GM19023 (cell line): ENCODE results near the gene IZUMO2.
"Not testable (repeated sequence)": the region's sequence is repeated elsewhere in the genome, so short reads cannot be mapped to it uniquely, and the experiment has no call there.

Experiments used
- ATAC-seq: cut with Tn5 transposase; IDR thresholded peaks from one replicate; pipeline ENCODE4 v1.9.1; 2021; ENCODE audit warnings: mild to moderate bottlenecking, moderate library complexity; ENCODE audit not compliant: unreplicated experiment

The IZUMO2 gene

DNA sequence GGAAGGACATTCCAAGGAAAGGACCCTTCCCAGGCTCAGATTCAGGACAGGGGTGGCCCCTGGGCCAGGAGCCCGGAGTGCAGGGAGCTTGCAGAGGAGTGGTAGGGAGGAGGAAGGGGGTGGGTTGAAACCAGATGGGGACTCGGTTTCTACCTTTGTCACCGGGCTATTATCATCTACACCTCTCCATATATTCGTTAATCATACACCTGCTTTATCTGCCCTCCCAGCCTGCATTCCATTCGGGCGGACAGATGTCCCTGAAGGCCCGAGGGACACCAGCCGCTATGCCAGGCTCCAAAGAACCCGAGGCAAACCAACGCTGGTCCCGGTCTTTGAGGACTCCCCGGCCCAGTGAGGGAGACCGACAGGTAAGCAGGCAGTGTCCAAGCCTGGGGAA is 24.9 kb upstream of the IZUMO2 start:
- ATAC-seq, result no peak

DNA sequence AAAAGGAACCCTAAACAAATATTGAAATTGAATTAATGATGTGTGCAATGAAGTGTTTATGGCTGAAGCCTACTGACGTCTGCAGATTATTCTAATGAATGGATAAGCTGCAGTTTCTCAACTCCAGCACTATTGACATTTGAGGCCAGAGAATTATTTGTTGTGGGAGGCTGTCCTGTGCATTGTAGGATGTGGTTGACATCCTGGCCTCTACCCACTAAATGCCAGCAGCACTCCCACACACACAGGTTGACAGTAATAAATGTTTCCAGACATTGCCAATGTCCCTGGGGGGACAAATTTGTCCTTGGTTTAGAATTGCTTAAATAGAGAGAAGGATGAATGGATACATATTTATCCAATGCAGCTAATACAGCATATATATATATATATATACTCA is 21.1 kb upstream of the IZUMO2 start:
- no peak for ATAC-seq

DNA sequence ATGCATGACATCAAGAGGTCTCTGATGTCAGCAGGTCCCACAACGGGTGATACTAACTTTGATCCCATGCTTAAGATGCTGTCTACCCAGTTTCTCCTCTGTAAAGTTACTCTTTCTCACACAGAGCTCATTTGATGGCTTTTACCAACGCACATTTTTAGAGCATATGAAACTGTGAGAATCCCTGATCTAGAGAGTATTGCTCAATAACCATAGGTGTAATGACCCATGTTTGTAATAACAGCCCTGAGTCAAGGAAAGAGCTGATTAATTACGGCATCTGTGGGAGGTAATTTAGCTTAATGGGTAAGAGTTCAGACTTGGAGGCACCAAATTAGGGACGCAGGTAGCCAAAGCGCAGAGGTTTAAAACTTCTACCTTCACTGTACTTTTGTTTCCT is 18.0 kb upstream of the IZUMO2 start:
- no peak for ATAC-seq

DNA sequence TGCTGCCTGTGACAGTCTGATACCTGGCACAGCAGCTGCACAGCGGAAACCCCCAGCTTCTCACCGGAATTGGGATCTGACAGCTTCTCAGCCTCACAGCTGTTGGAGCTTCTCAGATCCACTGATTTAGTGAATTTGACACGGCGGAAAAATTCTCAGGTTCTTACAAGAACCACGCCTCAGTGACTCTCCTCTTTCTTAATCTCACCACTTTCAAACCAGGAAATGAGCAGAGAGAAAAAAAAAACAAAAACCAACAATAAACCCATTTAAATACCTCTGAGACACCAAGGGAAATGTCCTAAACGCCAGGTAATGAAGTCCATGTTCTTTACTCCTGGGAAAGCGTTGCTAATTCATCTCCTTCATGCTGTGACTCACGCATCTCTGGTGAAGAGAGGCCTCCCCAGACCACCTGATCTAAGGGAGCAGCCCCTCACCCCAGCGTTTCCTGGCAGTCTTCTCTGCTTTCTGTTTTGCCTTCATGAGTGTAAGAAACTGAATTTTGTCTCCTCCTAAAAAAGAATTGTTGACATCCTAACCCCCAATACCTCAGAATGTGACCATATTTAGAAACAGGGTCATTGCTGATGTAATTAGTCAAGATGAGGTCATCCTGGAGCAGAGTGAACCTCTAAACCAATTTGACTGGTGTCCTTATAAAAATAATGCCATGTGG is 15.9 kb upstream of the IZUMO2 start:
- no peak for ATAC-seq

DNA sequence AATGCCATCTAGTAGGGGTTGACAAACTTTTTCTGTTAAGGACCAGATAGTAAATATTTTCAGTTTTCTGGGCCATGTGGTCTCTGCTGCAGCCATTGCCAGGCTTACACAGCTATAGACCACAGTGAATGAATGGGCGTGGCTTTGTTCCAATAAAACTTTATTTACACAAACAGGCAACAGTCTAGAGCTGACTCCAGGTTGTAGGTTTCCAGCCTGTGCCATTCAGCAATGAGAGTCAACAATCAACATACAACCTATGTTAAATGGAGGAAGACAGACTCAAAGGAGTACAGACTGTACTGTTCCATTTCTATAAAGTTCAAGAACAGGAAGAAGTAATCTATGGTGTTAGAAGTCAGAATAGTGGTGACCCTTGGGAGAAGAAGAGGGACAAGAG is 15.2 kb upstream of the IZUMO2 start:
- no peak for ATAC-seq

DNA sequence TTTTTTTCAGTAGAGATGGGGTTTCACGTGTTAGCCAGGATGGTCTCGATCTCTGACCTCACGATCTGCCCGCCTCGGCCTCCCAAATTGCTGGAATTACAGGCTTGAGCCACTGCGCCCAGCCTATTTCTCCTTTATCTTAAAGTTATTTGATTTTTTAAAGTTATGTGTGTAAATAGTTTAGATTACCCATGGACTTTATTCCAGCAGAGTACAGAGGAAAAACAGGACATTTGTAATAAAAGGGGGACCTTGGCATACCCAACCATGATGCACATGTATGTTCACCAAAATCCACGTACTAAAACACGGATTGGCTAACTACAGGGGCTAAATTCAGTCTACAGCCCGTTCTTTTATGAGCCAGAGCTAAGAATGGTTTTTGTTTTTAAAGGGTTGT is 13.7 kb upstream of the IZUMO2 start:
- ATAC-seq, result no peak

DNA sequence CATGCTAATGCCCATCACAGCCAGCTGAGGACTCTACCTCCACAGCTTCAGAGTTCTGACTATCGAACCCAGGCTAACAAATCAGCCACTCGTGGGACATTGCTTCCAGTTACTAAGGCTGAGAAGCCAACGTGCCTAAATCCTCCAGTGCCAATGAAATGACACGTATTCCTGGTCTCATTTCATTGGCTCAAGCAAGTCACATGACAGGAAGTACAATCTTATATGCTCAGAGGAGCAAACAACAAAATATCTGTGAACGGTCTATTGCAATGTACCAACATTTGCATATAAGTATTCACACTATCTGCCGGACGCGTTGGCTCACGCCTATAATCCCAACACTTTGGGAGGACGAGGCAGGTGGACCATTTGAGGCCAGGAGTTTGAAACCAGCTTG is 12.8 kb upstream of the IZUMO2 start:
- no peak for ATAC-seq

DNA sequence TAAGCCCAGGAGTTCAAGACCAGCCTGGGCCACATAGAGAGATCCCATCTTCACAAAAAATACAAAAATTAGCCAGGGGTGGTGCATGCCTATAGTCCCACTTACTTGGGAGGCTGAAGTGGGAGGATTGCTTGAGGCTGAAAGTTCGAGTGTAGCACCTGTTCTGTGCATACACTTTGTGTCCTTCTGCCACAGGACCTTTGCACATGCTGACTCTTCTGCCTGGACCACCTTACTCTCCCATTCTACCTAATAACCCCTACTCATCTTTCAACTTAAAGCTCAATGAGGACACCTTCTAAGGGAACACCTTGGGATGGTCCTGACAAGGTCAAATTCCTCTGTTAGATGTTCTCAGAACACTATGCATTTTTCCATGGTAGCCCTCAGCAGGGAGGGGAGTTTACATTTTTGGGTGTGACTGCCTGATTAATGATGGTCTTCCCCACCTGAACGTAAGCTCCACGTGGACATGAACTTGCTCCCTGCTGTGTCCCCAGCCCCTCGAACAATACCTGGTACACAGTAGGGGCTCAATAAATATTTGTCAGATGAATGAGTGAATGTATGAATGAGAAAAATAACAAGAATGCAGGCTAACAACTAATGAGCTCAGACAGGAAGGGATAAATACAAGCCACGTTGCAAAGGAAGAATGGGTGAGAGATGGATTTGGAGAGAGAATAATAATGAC is 11.2 kb upstream of the IZUMO2 start:
- no peak for ATAC-seq

DNA sequence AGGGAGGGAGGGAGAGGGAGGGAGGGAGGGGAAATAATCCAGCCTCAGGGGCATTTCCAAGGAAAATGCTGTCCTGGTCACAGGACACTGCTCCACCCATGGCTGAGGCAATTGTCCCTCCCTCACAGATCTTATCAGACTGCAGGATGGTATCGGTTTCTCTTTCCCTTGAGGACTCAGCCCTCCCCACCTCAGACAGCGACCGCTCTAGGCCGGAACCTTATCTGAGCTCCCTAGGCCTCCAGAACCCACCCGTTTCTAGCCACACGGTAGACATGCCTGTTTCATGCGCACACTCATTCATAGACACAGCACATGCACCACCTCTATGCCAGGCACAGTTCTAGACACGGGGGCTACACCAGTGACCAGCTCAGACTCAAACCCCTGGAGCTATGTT is 10.0 kb upstream of the IZUMO2 start:
- no peak for ATAC-seq

DNA sequence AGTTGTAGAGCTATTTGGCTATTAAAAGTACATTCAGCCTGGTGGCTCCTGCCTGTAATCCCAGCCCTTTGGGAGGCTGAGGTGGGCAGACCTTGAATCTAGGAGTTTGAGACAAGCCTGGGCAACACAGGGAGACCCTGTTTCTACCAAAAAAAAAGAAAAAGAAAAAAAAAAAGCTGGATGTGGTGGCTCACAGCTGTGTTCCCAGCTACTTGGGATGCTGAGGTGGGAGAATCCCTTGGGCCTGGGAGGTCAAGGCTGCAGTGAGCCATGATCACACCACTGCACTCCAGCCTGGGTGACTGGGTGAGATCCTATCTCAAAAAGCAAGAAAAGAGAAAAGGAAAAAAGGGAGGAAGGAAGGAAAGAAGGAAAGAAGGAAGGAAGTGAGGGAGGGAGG is 9.6 kb upstream of the IZUMO2 start:
- ATAC-seq, result no peak

DNA sequence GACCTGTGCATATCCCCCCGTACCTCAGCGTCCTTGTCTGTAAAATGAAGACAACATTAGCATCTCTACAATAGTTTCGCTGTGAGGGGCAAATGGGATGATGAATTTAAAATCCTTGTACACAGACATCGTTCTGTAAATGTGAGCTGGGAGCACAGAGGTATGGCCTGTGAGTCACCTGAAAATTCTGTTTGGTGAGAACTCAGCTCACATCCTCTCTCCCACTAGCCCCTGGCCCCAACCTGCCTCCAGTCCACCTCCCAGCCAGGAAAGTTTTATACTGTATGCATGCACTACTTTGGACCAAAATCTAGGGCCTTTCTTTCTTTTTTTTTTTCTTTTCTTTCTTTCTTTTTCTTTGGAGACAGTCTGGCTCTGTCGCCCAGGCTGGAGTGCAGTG is 8.7 kb upstream of the IZUMO2 start:
- no peak for ATAC-seq

DNA sequence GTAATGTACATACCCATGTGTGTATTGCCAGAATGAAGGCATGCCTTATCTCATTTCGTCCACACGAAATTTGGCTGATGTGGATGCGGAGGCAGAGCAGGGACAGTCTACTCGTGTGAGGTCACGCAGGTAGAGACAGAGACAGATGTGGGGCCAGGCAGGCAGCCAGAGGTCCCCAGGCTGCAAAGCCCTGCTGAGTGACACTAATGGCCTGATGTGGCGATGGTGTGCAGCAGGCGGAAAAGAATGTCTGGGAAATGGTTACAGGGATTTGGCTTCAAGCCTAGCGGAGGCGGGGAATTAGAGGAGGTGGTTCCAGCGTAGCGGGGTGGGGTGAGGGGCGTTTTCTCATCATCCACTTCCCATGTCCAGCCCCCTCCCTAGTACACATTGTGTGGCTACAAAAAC is 4.2 kb upstream of the IZUMO2 start:
- no peak for ATAC-seq

DNA sequence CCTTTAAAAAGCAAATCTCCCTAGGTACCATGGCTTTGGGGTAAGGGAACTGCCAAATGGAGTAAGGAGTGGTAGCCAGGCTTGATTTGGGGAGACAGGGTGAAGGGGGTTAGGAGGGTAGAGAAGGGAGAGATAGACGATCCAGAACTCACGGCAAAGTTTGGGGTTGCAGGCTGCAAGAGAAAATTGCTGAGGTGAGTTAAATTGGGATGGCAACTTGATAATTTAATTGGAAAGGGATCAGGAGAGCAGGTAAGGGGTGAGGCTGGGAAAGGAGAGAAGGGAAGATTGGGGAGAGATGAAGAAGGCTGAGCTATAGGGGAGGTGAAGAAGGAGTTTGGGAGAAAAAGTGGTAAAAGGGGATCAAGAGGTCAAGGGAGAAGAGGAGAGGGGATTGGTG is 4.0 kb downstream of the IZUMO2 start:
- no peak for ATAC-seq

DNA sequence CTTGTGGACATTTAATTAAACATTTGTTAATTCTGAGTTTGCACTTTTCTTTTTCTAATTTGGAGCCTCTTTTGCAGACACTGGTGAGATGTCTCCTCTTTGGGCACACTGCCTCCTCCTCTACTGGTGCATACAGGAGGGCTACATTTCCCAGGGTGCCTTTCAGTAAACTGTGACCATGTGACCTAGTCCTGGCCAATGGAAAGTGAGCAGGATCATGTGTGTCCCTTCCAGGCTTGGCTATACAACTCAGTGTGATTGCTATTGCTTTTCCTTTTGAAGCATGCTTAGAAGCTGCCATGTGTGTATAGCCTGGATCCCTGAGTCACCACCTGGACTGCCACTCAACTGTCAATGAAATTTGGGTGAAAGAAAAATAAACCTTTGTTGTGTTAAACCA is 4.5 kb downstream of the IZUMO2 start:
- no peak for ATAC-seq

DNA sequence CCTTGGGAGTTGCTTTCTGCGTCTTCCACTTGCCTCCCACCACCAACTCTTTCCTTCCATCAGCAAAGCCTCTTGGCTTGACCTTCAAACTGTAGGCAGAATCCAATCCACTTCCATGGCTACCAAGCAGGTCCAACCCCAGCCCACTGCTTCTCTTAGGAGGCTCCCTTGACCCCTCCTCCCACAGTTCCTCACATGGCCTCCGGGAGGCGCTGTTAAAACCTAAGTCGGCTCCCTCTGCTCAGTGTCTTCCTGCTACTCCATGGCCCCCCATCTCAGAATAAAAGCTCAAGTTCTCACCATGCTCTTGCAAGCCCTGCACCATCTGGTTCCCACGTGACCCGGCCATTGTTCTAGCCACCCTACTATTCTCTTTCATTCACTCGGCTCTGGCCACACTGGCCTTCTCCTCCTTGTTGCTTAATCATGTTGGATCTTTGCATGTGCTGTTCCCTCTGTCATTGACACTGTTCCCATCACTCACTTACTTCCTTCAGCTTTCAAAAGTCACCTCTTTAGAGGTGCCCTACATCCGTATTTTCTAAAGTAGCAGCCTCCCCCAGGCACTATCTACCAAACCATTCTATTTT is 7.5 kb downstream of the IZUMO2 start:
- ATAC-seq, result no peak

DNA sequence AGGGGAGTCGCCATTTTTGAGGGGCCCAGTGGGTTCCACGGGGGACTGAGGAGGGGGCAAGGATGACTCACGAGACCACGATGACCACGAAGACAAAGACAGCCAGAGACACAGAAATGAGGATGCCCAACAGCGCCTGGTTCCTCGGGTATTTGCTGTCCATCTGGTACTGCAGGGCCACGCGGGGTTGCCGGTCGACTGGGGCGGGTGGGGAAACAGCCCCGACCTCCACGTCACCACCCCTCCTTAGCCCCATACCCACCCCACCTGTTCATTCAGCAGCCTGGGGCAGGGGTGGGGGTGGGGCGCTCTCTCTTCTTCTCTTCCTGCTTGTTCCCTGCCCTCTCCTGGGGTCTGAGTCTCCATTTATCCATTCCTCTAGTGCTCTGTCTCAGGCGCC is 8.6 kb downstream of the IZUMO2 start:
- no peak for ATAC-seq

DNA sequence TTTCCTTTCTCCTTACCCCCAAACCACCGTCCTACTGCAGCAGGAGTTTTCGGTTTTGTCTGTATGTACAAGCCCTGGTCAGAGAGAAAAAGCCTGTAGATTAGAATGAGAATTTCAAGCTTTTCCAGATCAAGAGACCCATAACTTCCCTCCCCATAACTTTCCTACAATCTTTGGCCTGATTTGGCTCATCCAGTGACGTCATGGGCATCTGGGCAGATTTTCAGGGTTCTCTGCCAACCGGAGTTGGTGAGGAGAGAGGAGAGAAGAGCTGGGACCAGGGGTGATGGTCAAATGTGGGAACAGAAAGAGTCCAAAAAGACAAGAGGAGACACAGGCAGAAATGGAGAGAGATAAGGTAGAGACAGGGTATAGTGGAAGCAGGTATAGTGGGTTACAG is 10.5 kb downstream of the IZUMO2 start:
- no peak for ATAC-seq

DNA sequence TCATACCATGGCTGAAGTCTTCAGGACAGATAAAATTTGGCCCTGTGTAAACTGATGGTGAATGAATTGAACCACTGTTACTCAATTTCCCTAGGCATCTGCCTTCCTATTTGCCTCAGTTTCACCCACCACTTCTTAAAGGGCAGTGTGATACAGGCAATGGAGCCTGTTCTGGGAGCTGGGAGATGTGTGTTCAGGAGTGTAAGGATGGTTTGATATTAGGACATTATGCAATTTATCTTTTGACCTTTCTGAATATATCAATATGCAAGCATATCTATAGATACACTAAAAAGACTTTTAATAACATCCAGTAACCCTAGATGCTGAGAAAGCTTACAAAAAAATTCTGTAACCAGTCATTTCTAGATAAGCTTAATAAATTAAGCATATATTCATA is 14.6 kb downstream of the IZUMO2 start:
- no peak for ATAC-seq

DNA sequence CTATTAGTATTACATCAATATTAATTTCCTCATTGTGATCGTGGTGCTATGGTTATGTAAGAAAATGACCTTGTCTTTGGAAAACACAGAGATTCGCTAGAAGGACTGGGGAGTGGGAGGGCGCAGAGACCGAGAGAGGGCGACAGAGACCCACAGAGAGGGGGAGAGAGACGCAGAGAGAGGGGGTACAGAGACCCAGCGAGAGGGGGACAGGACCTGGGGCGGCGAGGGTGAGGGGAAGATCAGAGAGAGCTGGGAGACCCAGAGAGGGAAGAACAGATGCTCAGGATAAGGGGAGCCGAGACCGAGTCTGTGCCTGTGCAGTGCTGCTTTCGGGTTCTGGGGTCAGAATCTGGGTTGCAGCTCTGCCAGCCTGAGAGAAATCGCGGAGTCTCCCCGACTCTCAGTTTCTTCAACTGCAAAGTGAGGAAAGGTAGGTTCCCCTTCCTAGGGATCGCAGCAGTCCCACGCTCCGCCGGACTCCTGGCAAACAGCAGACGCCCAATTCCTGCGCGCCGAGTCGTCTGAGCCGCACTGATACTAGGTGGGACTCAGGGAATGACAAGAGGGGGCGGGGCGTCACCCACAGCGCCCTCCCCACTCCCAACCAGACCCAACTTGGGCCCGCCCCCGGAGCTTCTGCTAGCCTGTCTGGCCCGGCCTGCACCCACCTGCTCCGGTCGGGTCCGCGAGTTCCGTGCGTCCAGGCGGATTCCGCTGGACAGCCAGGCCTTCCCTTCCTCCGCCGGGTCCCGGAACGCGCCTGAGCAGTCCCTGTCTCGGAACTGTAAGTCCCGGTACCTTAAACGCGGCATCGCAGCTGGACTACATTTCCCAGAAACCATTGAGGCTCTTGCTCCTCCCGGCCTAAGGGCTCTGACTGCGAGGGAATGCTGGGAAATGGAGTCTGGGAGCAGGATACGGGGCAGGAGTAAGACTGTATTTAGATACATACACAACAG is 15.3 kb downstream of the IZUMO2 start:
- ATAC-seq, result no peak

DNA sequence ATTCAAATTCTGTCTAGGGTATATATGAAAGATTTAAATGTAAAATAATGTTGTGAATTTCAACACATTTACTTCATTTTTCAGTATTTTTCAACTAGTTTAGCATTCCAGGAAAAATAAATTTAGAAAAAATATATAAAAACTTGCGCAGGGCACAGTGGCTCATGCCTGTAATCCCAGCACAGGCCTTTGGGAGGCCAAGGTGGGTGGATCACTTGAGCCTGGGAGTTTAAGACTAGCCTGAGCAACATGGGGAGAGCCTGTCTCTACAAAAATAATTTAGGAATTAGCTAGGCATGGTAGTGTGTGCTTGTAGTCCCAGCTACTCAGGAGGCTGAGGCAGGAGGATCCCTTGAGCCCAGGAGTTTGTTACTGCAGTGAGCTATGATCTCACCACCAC is 21.2 kb downstream of the IZUMO2 start:
- ATAC-seq, result not testable (repeated sequence)

DNA sequence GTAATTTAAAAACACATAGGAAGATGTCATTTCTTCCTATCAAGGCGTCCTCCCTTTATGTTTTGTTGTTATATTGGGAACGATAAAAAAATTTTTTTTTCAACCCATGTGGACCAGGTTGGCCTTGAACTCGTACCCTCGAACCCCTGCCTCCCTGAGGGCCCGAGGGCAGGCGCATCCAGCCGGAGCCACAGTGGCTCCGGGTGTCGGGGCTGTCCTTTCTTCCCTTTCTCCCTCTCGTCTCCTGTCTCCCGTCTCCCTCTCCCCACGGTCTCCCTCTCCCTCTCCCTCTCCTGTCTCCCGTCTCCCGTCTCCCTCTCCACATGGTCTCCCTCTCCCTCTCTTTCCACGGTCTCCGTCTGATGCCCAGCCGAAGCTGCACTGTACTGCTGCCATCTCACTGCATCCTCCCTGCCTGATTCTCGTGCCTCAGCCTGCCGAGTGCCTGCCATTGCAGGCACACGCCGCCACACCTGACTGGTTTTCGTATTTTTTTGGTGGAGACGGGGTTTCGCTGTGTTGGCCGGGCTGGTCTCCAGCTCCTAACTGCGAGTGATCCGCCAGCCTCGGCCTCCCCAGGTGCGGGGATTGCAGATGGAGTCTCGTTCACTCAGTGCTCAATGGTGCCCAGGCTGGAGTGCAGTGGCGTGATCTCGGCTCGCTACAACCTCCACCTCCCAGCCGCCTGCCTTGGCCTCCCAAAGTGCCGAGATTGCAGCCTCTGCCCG is 22.8 kb downstream of the IZUMO2 start:
- not testable (repeated sequence) for ATAC-seq
